ENCODE data around the gene STYK1.
"Not testable (repeated sequence)": the region's sequence is repeated elsewhere in the genome, so short reads cannot be mapped to it uniquely, and the experiment has no call there.

STYK1 gene

DNA sequence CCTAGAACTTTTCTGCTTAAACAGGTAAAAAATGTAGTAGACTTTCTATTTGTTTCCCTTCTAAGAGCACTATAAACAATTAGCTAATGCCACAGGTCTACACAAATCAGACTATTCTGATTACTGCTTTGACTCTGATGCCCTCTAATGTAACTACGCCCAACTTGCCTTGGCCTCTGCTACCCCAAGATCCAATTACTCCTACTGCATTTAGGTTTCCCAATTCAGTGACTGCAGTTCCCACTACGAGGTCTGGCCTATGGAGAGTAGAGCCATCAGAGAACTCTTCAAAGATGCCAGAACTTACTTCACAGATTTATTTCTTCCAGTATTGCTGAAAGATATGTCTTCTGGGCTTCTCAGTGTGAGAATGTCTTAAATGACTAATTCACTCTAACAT lies 15.3 kb upstream of the STYK1 start:
- no peak for DNase-seq (ENCODE audit: low read depth)

DNA sequence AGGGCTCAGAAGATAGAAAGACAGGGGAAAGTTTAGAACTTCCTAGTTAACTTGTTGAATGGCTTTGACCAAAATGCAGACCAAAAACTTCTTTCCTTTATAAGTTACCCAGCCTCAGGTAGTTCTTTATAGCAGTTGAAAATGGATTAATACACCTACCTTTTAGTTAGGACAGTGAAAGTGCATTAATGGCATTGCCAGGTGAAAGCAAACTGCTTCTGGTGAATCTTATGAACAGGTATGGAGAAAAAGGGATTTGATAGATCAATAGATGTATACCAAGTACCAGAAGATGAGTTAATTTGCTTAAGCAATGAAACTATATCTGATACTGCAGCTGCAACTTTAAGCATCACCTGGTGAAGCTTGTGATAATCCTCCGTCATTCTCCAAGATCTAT lies 14.2 kb upstream of the STYK1 start:
- DNase-seq (ENCODE audit: low read depth): no peak

DNA sequence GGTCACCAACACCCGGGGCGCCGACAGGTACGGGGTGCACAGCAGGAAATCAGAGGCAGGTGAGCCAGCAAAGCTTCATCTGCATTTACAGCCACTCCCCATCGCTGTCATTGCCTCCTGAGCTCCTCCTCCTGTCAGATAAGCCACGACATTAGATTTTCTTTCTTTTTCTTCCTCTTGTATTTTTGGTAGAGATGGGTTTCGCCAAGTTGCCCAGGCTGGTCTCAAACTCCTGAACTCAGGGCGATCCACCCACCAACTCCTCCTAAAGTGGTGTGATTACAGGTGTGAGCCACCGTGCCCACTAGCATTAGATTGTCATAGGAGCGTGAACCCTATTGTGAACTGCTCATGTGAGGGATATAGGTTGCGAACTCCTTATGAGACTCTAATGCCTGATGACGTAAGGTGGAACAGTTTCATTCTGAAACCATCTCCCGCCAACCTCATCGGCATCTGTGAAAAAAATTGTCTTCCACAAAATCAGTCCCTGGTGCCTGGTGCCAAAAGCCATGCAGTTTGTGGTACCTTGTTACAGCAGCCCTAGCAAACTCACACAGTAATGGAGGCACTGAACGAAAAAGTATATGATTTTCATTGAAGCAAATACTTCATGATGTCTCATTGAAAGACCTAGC lies 1.5 kb downstream of the STYK1 start:
- DNase-seq (ENCODE audit: low read depth): no peak

DNA sequence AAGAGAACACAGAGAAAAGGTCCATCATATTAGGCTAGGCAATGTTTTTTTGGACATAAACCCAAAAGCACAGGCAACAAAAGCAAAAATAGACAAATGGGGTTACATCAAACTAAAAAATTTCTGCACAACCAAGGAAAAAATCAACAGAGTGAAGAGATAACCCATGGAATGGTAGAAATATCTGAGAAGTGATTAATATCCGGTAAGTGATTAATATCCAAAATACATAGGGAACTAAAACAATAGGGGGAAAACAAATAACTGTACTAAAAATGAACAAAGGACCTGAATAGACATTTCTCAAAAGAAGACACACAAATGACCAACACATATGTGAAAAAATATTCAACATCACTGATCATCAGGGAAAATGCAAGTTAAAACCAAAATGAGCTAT lies 4.3 kb downstream of the STYK1 start:
- no peak for DNase-seq (ENCODE audit: low read depth)

DNA sequence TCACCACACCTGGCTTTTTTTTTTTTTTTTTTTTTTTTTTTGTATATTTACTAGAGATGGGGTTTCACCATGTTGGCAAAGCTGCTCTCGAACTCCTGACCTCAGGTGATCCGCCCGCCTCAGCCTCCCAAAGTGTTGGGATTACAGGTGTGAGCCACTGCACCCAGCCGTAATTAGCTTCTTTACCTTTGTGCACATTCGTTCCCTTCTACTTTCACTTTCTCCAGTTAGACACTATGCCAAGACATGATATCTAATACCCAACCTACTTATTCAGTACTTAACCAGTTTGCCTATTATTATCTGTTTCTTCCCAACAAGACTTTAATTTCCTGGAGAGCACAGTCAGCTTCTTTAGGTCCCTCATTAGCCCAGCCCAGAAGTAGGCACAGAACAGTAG lies 5.3 kb downstream of the STYK1 start:
- DNase-seq (ENCODE audit: low read depth): no peak

DNA sequence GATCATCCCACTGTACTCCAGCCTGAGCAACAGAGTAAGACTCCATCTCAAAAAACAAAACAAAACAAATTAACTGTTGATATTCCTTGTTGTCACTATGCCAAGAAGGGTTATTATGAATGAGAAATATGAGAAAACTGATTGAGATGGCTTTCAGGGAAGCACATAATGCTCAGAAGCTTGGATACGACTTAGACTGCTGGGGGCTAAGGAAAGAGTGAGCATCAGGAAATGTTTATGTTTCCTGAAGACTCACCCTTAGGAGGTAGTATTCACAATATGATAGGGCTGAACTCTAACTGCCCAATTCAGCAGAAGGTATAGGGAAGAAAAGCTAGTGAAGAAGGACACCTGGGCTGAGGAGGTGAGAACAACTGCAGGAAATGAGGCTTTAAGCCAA lies 6.3 kb downstream of the STYK1 start:
- DNase-seq (ENCODE audit: low read depth): no peak

DNA sequence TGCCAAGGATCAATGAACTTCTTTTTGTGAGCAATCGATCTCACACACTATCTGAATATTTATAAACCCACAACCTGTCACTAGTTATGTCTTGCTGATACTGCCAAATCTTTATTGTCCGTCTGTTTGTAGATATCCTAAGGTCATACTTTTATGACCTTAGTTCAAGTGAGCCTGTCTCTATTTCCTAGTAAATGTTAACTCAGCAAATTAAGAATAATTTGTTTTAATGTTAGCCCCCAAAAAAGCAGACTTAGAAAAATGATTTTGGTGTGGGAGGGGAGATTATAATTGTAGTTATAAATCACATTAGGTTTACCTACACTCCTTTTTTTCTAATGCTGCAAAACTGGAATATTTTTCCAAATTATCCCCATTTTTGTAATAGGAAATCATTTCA lies 9.4 kb downstream of the STYK1 start:
- no peak for DNase-seq (ENCODE audit: low read depth)

DNA sequence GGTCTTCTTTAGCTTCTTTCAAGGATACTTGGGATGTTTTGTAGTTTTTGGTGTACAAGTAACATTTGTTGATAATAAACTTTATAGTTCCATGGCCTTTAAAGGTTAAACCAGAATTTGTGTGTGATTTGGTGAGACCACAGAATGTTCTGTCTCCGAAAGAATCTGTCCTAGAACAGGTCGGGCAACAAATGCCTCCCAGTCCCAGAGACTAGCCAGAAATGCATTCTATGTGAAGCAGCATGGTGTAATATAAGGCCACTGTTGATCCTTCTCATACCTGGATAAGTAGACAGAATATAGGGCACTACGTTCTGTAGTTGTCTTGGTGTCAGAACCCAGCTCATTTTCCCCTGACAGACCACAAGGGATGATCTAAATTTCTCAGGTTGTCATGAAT lies 10.0 kb downstream of the STYK1 start:
- no peak for DNase-seq (ENCODE audit: low read depth)

DNA sequence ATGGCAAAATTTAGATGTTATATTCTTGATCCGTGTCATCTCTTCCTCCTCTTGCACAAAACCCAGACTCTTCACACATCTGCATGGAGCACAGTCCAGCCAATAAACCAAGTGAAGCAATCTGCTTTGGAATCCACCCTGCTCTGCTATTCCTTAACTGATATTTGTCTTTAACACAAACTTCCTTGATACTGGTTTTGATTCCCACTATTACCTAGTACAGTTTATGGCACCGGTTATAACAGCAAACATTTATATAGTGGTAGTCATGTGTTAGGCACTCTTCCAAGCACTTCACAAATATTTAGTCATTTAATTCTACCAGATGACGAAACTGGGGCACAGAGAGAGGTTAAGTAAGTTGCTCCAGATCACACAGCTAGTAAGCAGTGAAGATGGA lies 12.5 kb downstream of the STYK1 start:
- DNase-seq (ENCODE audit: low read depth): no peak

DNA sequence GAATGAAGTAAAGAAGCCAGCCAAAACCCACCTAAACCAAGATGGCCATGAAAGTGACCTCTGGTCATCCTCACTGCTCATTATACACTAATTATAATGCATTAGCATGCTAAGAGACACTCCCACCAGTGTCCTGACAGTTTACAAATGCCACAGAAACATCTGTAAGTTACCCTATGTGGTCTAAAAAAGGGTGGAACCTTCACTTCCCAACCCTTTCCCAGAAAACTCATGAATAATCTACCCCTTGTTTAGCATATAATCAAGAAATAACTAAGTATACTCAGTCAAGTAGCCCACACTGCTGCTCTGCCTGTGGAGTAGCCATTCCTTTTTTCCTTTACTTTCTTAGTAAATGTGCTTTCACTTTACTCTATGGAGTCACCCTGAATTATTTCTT lies 19.8 kb downstream of the STYK1 start:
- DNase-seq (ENCODE audit: low read depth): no peak

DNA sequence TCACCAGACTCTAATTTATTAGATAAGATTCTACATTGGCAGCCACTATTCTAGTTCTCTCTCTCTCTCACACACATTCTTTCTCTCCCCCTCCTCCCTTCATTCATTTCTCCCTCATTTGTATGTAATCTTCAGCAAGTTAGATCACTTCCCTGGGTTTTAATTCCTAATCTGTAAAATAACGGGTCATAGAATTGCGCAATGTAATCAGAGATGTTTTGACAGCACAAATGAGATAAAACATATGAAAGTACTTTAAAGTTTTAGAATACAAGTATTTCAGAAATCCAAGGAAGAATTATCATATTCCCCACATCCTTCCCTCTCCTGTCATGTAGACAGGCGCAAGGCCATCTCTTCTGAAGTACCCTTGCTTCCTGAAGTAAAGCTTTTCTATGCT lies 21.7 kb downstream of the STYK1 start:
- no peak for DNase-seq (ENCODE audit: low read depth)

DNA sequence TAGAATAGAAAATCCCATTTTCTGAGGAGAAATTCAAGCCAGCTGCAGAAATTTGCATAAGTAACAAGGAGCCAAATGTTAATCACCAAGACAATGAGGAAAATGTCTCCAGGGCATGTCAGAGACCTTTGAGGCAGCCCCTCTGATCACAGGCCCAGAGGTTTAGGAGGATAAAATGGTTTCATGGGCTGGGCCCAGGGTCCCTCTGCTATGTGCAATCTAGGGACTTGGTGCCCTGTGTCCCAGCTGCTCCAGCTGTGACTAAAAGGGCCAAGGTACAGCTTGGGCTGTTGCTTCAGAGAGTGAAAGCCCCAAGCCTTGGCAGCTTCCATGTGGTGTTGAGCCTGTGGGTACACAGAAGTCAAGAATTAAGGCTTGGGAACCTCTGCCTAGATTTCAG lies 27.3 kb downstream of the STYK1 start:
- DNase-seq (ENCODE audit: low read depth): not testable (repeated sequence)

DNA sequence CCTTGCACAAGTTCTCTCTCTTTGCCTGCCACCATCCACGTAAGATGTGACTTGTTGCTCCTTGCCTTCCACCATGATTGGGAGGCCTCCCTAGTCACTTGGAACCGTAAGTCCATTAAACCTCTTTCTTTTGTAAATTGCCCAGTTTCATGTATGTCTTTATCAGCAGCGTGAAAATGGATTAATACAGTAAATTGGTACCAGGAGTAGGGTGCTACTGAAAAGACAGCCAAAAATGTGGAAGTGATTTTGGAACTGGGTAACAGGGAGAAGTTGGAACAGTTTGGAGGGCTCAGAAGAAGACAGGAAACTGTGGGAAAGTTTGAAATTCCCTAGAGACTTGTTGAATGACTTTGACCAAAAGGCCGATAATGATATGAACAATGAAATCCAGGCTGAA lies 27.9 kb downstream of the STYK1 start:
- no peak for DNase-seq (ENCODE audit: low read depth)

DNA sequence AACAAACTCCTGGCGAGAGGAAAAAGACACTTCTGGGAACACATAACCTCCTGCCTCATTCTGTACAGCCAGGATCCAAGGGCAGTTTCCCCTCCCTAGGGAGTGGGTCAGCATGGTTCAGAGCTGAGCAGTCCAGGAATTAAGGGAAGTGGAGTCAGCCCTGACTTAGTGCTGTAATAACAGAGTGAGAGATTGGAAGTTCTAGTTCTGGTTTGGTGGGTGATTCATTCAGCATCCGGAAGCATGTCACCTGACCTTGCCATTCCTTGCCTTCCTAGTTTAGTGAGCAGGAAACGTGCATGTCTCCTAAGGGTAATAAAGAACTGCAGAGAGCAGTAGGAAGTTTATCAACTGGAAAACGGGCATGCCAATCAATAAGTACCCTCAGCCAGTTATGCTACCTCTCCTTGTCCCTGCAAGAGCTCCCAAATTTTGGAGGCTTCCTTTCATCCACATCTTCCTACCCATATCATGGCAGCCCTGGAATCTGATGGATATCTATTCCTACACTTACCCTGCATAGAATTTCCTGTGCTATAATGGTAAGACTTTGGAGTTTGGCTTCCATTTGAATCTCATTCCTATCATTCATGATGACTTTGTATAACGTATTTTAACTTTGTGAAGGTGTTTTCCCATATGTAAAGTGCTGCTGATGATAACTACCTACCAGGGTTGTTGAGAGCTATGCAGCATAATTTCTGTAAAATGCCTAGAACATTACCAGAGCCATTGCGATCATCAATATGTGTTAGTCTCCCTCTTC lies 31.9 kb downstream of the STYK1 start:
- DNase-seq (ENCODE audit: low read depth): no peak

DNA sequence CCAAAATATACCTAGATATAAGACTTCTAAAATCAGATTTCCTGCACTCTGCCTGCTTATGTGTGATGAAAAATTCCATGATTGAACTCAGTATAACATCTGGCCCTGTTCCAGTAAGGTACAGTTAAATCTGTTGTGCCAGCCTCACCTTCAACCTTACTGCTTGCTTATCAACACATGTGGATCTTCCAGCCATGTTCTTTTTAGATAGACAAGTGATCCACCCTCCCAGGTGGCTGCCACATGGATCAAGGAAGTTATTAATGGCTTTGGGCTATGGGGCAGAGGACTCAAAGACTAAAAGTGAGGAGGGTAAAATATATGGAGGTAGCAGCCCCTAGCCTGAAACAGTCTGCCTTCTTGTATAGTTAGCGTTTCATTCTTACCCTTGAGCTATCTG lies 35.1 kb downstream of the STYK1 start:
- no peak for DNase-seq (ENCODE audit: low read depth)

DNA sequence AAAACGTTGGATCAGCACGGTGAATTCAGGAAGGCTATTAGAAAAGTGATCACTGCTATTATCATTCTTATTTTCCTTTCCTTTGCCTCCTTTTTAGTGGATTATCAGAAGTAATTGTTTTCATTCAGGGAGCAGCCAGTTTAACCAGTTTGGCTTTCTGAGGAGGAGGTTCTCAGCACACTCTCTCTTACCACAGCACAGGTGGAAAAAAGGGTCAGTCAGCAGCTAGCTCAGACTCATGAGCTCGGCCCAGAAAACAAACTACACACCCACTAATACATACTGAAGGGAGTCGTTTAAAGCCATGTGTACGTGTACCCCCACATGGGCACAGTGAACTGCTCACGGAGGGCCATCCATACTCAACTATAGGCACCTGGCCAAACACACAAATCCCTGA lies 37.2 kb downstream of the STYK1 start:
- DNase-seq (ENCODE audit: low read depth): no peak

DNA sequence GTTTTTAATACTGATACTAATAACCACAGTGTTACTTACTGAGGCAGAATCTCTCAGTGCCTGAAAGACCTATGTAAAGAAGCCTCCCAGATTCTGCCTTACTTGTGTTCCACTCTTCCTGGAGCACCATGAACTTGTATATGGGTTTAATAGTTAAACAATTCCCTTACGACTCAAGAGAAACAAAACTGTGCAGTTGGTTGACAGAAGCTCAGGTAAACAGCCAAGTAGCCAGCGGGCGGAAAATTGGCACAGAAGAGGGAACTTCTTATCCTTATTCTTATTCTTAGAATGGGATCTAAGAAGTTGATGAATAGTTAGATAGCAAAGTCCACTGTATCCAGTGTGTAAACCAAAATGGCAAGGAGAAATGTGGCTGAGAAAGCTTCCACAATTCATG lies 37.7 kb downstream of the STYK1 start:
- no peak for DNase-seq (ENCODE audit: low read depth)

DNA sequence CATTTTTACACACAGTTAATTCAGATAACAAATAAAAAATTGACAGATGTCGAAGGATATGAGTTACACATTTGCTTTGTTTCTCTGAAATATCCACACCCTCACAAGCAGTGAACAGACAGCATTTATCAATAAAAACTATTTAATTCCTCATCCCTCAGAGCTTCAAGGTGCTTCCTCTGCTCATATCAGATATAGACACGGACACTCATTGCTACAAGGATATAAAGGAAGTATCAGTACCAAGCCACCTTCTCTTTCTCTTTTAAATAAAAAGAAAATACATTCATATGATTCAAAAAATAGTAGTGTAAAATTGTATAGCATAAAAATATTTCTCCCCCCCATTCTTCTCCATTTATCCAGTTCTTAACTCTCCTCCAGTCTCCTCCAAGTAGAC lies 38.5 kb downstream of the STYK1 start:
- DNase-seq (ENCODE audit: low read depth): no peak

DNA sequence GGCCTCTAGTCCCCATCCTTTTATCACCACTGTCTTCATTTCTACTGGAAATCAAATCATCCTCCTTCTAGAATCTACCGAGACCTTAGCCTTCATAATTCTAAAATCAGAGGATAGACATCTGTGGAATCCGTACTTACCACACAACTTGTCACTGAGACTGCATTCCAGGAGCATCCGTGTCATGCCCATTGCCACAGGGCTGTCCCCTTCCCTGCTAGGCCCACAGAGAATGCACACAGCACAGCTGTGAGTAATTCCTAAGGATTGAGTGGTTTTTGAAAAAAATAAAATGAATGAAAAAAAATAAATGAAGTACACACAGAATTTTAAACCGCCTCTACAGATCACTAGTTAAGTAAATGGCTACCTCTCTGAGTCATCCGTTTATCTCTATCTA lies 39.4 kb downstream of the STYK1 start:
- no peak for DNase-seq (ENCODE audit: low read depth)

DNA sequence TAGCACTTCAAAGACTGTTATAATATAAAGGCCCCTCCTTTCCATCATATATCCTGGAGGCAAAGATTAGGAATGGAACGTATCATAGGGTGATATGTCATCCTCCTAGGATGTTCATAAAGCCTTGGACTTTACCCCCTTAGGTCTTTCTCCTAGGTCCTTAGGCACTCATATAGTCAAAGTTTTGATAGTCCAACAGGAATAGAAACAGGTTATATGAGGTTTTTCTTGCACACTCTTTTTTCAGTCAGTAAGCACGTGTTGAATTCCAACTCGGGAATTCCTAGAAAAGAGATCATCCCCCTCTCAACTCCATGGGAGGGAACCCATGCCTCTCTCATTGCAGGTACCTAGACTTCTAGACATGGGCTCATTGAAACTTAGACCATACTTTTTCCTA lies 40.3 kb downstream of the STYK1 start:
- DNase-seq (ENCODE audit: low read depth): no peak

DNA sequence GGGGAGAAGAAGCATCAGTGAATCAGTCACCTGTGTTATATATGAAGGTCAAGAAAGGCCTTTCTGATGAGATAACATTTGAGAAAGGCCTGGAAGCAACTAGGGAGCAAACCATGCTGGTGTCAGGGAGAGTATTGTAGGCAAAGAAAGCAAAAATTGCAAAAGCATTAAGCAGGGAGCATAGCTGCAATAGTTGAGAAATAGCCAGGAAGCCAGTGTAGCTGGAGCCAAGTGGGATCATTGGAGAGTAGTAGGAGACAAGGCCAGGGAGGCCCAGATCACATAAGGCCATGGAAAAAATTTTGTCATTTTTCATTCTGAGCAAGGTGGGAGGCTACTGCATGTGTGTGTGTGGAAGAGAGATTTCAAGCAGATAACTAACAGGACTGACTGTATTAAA lies 41.6 kb downstream of the STYK1 start:
- DNase-seq (ENCODE audit: low read depth): no peak

DNA sequence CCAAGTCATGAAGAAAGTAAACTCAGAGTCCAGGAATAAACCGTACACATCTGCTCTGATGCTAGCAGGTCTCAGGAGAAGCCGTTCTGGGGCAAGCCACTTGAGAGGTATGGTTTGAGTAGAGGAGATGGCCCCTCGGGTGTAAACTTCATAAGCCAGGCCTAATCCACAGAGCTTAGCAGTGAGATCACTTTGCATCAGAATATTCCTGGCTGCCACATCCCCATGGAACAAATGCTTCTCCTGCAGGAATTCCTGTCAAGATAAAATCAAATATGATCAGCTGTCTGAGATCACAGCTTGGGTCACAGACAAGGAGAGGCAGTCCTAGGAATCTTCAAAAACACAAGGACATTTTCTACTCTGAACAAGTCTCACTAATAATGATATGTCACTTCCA lies 49.2 kb downstream of the STYK1 start:
- DNase-seq (ENCODE audit: low read depth): no peak

DNA sequence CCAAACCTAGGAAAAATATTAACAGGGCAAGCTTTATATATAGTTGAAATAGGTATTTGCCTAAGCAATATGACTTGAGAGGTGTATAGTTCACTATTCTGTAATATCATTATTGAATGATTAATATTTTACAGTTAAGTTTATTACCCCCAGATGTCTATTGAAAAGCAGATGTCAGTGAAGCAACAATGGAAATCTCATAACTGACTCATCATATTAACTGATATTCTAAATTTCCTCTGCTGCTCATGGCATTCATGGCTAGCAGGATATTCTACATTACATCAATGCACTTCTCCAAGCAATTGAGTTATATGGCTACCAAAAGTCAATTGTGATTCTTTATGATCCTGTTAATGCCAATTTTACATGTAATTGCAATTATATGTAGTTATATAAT lies 50.7 kb downstream of the STYK1 start:
- no peak for DNase-seq (ENCODE audit: low read depth)

DNA sequence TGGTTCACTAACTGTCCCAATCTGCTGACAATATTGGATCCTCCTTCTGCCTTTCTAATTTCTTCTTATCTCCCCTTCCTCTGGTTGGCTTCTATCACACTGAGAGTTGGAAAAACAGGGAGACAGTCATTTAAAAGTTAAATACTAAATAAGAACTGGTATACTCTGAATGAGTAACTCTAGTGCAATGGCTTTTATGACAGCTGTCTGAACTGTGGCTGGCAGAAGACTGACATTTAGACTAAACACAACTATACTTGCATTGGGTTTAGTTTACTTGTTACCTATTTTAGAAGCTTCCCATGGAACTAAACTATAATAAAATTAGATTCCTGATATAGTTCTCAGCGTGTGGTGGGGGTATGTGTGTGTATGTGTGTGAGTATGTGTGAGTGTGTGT lies 52.6 kb downstream of the STYK1 start:
- DNase-seq (ENCODE audit: low read depth): no peak

Measured in CMK (cell line).